KOPT-K1 (cell line): ENCODE measurements around the gene OSBPL3.
"Not testable (repeated sequence)": the region's sequence is repeated elsewhere in the genome, so short reads cannot be mapped to it uniquely, and the experiment has no call there.

Experiments
- H3K27ac ChIP-seq: fragments of 200-600 bp; sonication (generic); 2 replicates; pipeline ENCODE4 v1.5.1; 2016; ENCODE audit warnings: antibody characterized with exemption, mild to moderate bottlenecking, low read depth, low read length; ENCODE audit not compliant: poor library complexity, severe bottlenecking
- H3K36me3 ChIP-seq: fragments of 200-600 bp; sonication (generic); 2 replicates; pipeline ENCODE4 v1.5.1; 2017; ENCODE audit warnings: antibody characterized with exemption, mild to moderate bottlenecking, low read length, moderate library complexity; ENCODE audit not compliant: insufficient read depth
- H3K9me3 ChIP-seq: fragments of 200-600 bp; sonication (generic); 2 replicates; pipeline ENCODE4 v1.5.1; 2017; ENCODE audit warnings: antibody characterized with exemption, low read length, mild to moderate bottlenecking; ENCODE audit not compliant: insufficient read depth, poor library complexity, severe bottlenecking

Gene OSBPL3

GRCh38 chr7:24794751-24795406, 185.1 kb downstream of the OSBPL3 start:
- not testable (repeated sequence) for H3K9me3 ChIP-seq, H3K36me3 ChIP-seq, H3K27ac ChIP-seq

GRCh38 chr7:24793982-24794648, 185.9 kb downstream of the OSBPL3 start:
- Histone ChIP-seq H3K27ac (no peak overlapping the region), H3K9me3 (peaks cover 4% of the 10 kb centered on the region), H3K36me3 (peaks cover 9% of the 10 kb centered on the region; the same call in 1 of the 2 replicates)

DNA sequence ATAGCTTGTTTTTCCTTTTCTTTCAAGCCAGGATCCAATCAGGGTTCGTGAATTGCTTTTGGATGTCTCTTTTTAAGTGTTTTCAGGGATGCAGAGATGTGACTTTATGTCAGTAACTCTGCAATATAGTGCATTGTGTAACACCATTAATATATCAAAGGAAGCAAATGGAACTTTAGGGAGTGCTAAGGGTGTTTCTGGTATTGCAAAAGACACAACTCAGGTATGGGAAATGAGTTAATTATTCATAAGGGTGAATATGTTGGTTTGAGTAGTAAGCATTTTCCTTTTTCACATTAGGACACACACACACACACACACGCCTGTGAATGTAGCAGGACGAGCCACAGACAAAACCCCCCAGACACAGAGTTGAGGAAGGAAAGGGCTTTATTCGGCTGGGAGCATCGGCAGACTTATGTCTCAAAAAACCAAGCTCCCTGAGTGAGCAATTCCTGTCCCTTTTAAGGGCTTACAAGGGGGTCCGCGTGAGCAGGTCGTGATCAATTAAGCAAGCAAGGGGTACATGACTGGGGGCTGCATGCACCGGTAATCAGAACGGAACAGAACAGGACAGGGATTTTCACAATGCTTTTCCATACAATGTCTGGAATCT, 190.9 kb downstream of the OSBPL3 start:
- H3K9me3 ChIP-seq: peaks cover 13% of the 10 kb centered on the region
- no peaks in the 10 kb centered on the region for H3K36me3 ChIP-seq
- H3K27ac ChIP-seq: no peak overlapping the region

DNA sequence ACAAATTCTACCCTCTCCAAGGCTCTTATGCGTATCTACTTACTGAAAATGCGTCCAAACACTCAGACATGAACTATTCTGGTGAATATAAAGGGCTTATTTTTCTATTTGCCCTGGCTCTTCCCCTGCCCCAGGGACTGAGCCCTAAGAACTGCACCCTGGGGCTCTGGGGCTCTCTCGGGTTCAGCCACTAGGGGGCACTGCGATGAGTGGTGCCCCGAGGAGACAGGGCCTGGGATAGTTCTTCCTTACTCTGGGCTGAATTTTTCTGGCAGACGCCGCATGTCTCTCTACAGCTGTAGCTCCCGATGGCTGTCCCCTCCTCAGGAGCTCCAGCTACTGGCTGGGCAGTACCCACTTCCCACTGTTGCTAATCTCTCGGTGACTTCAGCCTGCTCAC, 191.9 kb downstream of the OSBPL3 start:
- no peaks in the 10 kb centered on the region for H3K36me3 ChIP-seq
- peaks cover 23% of the 10 kb centered on the region for H3K9me3 ChIP-seq
- H3K27ac ChIP-seq: no peak overlapping the region

GRCh38 chr7:24786941-24787340, 193.0 kb downstream of the OSBPL3 start:
- Histone ChIP-seq H3K36me3 (no peaks in the 10 kb centered on the region), H3K27ac (no peak overlapping the region), H3K9me3 (peaks cover 26% of the 10 kb centered on the region)

- Histone ChIP-seq H3K27ac (no peak overlapping the region), H3K36me3 (no peaks in the 10 kb centered on the region), H3K9me3 (peaks cover 26% of the 10 kb centered on the region)
These were observed 193.7 kb downstream of the OSBPL3 start for GRCh38 chr7:24786306-24786705.

- no peak overlapping the region for H3K27ac ChIP-seq
- H3K36me3 ChIP-seq: no peaks in the 10 kb centered on the region
- peaks cover 24% of the 10 kb centered on the region for H3K9me3 ChIP-seq
These were observed 195.7 kb downstream of the OSBPL3 start for GRCh38 chr7:24784277-24784676.

DNA sequence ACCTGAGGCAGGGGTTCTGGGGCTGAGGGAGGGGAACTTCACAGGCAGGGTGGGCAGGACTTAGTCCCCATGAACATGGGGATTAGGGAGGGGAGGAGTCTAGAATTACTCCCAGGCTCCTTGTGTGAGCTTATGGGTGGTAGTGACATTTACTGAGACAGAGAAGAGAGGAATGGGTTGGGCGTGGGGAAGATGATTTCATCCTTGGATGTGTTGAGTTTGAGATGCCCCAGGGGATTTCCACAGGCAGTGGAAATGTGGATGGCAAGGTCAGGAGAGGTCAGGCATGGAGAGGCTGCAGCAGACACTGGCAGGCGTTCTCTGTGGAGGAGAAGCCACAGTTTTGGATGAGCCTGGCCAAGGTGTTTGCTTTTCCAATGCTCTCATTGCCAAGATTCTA, 196.3 kb downstream of the OSBPL3 start:
- Histone ChIP-seq H3K27ac (no peak overlapping the region), H3K9me3 (peaks cover 18% of the 10 kb centered on the region), H3K36me3 (no peaks in the 10 kb centered on the region)

- H3K9me3 ChIP-seq: peaks cover 16% of the 10 kb centered on the region
- H3K27ac ChIP-seq: no peak overlapping the region
- H3K36me3 ChIP-seq: no peaks in the 10 kb centered on the region
These were observed 198.9 kb downstream of the OSBPL3 start for GRCh38 chr7:24781106-24781505.

GRCh38 chr7:24779283-24779655, 200.7 kb downstream of the OSBPL3 start:
- Histone ChIP-seq H3K9me3 (peaks cover 16% of the 10 kb centered on the region), H3K36me3 (no peaks in the 10 kb centered on the region), H3K27ac (no peak overlapping the region)

DNA sequence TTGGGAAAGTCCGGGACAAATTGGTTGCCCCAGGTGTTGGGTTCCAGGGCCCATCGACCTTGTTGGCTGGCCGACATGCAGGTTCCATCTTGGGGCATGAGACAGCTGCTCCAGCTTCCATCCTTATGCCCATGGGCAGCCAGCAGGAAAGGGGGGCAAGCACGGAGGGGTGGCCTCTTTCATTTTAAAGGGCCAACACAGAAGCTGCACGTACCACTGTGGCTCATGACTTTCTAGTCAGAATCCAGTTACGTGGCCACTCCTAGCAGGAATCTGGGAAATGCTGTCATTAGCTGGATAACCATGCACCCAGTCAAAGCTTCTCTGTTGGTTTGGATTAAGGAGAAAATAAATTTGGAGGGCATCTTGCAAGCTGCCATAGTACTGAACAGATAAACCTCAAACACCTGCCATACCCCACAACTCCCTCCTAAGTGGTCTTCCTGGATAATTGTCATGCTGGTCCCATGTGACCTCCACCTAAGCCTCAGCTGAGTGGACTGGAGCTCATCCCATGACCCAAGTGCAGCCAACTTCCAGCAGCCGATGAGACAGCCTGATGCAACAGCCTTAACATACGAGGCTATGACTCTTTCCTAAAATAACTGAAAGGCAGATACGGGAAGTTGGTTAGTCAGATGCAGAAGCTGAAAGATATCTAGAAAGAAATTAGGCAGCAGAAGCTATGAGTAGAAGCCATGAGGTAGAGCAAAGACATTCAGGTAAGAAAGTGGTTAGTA, 201.3 kb downstream of the OSBPL3 start:
- Histone ChIP-seq H3K36me3 (no peaks in the 10 kb centered on the region), H3K27ac (no peak overlapping the region)

GRCh38 chr7:24777806-24778205, 202.2 kb downstream of the OSBPL3 start:
- Histone ChIP-seq H3K27ac (no peak overlapping the region), H3K36me3 (no peaks in the 10 kb centered on the region), H3K9me3 (peaks cover under 1% of the 10 kb centered on the region)

More for the DNA sequence above, 201.3 kb downstream of the OSBPL3 start:
- peaks cover 10% of the 10 kb centered on the region for H3K9me3 ChIP-seq

GRCh38 chr7:24773646-24774045, 206.3 kb downstream of the OSBPL3 start:
- no peak overlapping the region for H3K27ac ChIP-seq
- peaks cover 10% of the 10 kb centered on the region for H3K9me3 ChIP-seq
- no peaks in the 10 kb centered on the region for H3K36me3 ChIP-seq

- Histone ChIP-seq H3K36me3 (no peaks in the 10 kb centered on the region), H3K27ac (no peak overlapping the region), H3K9me3 (peaks cover 10% of the 10 kb centered on the region)
These were observed 210.1 kb downstream of the OSBPL3 start for GRCh38 chr7:24769851-24770250.
